NCI-H460 (cell line): Measurements from ENCODE around the gene OCA2. TPM values are rescaled to one million over a fixed set of nuclear protein-coding genes. Genes with fewer than 3 reads are reported as not detected.

ENCODE experiments used
- DNase-seq: peaks from one replicate; pipeline ENCODE4 v3.0.0-alpha.2; 2016; ENCODE audit warnings: low read depth; ENCODE audit errors: extremely low read depth
- total RNA-seq: library from RNA; depleted of rRNA; stranded (reverse); fragments of >200 nt; shearing (Covaris generic); gene quantifications from 2 replicates; pipeline ENCODE4 v1.2.3, GENCODE V29; 2014

Gene OCA2
- total RNA-seq, 1 experiment from 2014 or later = 0.40 TPM

DNA sequence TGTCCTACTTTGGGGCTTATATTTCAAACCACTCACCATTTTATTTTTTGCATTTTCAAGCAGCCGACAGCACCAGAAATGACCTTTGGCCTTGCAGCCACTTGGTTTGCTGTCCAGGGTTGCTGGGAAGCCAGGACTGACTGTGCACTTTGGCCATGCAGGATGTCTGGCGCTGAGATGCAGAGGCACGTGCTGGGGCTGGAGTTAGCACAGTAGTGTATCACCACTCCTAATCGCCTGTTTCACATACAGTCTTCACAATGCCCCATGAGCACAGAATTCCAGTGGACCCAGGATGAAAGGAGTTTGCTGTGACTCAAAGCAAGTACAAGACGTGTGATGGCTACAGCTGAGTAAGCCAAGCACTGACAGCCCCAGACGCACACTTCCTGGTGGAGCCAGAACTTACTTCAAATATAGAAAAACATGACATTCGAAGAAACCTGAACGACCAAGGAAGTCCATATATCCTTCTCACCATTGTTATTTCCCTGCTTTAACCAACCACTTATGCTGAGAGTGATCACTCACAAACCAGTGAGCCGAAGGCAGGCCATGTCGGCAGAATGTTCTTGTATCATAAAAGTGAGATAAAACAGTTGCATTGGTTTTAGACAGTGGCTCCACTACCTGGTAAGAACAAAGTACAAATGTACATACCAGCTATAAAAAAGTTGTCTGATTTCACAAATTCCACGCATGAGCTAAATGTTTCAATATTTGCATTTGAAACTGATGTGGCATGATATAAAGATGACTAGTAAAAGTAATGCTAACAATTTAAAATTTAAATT is 16.0 kb downstream of the OCA2 start:
- DNase-seq = no peak

DNA sequence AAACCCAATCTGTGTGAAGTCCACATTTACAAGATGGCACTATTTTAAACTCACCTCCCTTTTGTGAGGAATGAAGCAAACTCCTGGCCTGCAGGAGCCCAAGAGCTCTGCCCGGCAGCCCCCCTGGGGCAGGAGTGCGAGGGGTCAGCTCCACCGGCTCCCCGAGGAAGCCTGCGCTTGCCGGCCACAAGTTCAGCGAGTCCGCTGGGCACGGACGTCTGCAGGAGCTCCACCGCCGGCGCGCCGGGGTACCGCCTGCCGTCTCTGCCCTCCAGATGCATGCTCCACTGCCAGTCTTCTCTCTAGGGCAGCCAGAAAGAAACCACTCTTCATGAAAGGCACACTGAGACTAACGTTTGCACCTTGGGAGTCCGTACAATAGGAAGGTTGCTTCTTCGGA is 17.5 kb downstream of the OCA2 start:
- no peak for DNase-seq

DNA sequence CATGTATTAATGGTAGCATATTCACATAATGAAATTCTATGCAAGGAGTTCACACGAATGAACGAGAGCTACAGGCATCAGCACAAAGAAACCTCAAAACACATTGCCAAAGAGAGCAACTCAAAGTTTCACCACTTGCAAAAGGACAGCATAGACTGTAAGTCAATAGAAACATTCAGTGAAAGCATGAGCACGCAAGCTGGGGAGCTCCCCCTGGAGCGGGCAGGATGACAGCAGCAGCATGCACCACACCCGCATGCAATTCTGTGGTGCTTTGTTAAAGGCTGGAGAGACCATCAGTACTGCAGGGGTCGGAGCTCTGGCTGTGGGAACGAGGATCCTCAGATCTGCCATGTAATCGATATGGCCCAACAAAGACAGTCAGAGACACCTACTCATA is 18.7 kb downstream of the OCA2 start:
- no peak for DNase-seq

DNA sequence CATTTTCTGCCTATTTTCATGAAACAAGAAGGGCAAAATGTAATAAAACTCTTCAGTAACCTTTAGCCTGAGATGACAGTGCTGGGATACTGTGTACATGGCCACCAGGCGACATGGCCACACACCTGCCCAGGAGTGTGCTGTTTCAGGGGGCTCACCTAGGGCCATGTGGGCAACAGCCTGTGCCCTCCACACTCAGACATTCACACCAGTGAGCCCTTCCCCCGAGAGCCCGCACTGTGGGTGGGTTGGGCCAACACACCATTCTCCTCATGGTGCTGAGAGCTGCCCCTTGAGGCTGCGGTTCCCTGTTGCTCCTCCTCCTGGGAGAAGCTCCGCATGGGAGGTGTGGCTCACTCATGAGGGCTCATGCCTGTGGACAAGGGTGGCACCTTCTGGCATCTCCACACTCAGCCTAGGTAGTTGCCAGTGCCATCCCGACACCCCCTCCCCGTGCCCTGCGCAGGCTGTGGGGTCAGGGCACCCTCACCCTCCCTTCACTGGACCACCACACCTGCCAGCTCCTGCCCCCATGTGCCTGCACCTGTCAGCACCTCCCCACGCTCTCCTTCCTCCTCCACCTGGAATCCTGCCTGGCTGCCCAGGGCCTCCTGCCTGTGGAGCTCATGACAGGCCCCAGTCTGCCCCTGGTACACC is 19.7 kb downstream of the OCA2 start:
- DNase-seq = no peak

DNA sequence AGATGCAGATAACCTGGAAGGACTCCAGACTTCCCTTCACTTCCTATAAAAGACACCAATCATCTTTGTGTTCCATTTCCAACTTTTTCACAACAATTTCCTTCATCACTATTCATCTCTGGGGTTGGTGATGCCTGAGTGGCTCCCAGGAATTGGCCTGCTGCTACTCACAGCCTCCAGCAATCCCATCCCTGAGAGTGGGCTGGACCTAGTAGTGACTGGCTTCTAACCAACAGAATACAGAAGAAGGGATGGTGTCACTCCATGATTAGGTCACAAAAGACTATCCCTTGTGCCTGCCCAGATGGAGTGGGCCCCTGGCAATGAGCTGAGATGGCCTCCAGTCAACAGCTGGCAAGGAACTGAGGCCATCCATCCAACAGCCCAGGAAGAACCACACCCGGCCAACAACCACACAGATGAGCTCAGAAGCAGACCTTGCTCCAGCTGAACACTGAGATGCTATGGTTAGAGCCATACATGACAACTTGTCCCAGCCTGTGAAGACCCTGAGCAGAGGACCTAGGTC is 20.9 kb downstream of the OCA2 start:
- no peak for DNase-seq

DNA sequence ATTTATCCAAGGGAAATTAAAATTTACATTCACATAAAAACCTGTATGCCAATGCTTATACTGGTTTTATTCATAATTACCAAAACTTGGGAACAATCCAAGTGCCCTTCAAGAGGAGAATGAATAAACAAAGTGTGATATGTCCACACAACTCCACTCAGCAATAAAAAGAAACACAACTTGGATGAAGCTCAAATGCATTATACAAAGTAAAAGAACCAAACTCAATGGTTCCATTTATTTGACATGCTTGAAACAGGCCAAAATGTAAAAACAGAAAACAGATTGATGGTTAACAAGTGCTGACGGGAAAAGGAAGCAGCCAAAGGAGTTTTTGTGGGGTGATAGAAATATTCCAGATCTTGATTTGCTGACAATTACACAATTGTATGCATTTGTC is 23.5 kb downstream of the OCA2 start:
- no peak for DNase-seq

DNA sequence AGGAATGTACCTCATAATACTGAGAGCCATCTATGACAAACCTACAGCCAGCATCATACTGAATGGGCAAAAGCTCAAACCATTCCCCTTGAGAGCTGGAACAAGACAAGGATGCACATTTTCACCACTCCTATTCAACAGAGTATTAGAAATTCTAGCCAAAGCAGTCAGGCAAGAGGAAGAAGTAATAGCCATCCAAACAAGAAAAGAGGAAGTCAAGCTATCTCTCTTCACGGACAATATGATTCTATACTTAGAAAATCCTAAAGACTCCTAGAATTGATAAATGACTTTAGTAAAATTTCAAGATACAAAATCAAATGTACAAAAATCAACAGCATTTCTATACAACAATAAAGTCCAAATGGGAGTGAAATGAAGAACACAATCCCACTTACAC is 30.2 kb downstream of the OCA2 start:
- no peak for DNase-seq

DNA sequence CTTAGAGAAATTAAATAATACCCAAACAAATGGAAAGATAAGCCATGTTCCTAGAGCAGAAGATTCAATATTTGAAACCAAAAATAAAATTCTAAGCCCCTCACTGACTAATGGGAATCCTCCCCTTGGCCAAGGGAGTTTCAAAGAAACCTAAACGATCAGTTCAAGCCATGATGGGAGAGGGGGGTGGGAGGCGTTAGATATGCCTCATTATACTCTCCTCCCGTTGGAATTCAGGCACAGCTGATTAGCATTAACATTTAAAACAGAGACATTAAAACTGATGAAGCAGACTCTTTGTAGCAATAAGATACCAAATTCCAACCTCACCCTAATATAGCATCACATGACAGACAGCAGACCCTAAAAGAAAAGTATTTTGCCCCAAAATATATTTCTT is 32.9 kb downstream of the OCA2 start:
- no peak for DNase-seq

DNA sequence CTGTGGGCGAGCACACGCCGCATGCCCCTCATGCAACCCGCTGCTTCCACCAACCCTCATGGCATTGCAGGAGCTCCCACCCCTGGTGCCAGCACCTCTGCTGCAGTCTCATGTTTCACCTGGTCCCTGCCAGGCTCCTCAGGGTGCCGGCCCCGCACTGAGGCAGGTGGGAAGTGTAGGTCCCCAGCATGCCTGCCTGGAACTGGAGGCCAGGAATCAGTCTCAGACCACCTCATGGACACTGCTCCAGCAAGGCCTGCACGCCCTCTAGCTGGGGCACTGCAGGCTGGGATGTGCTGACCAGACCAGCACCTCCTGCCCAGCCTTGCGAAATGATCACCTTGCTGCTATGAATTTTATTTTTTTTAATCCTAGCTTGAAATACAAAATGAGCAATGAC is 39.1 kb downstream of the OCA2 start:
- no peak for DNase-seq

DNA sequence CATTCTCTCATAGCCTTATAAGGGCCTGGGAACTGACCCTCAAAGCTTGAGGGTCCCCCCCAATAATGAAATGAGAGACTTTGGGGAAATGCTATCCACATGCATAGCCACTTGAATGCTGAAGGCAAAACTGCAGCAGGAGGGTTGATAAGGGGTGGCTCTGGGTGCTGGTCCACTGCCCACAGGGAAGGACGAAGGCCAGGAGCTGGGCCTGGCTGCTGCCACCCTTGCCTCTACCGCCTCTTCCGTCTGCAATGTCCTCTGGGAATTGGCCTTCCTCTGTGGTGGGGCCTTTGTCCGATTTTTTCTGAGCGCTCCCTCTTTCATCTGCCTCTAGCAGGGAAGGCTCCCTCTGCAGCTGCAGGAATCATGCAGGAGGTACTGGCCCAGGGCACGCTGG is 41.0 kb downstream of the OCA2 start:
- no peak for DNase-seq

DNA sequence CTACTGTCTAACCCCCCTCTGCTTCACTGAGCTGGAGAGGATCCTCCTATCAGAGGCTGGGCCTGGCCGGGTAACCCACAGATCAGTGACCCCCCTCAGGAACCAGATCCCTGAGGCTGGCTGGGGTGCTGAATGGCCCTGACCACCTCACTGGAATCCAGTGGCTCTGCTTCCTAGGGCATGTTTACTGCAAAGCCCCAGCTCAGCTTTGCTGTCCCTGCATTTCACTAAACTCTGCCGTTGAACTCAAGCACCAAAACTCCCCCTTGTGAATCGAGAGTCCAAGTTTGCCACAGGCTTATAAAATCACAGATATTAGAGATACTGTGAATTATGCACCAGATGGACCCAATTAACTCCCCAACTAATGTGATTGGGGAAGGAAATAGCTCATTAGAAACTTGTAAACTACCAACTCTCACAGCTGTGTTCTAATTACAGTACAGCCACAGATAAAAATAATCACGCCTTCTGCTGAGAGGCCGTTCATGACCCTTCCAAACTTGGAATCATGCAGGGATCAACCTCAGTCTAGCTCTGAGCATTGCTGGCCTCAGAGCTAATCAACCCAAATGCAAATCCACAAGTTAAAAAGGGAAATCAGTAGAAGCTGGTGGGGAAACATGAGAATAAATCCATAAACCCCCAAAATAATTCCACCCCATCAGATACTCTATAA is 47.0 kb downstream of the OCA2 start:
- DNase-seq = no peak

DNA sequence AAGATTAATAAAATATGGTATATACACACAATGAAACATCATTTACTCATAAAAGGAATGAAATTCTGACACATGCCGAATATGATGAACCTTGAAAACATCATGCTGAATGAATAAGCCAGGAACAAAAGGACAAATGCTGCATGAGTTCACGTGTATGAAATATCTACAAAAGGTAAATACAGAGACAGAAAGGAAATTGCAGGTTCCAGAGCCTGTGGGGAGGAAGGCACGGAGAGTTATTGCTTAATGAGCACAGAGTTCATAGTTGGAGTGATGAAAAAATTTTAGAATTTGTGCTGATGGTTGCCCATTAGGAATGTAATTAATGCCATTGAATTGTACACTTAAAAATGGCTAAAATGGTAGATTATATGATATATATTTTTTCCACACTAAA is 49.5 kb downstream of the OCA2 start:
- no peak for DNase-seq

DNA sequence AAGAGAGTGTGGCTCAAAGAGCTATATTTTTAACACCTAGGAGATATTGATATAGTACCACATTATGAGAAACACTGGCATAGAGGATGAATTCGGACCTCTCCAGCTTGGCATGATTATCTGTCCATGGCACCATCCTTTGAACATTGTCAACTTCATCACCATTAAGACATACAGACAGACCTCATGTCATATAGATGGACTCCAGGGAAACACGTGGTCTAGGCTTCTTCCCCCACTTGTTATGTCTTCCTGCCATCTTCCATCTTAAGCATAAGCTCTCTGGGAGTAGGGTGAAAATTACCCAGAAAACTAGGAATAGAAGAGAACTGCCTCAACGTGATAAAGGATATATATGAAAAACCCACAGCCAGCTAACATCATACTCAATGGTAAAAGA is 51.8 kb downstream of the OCA2 start:
- DNase-seq = no peak

DNA sequence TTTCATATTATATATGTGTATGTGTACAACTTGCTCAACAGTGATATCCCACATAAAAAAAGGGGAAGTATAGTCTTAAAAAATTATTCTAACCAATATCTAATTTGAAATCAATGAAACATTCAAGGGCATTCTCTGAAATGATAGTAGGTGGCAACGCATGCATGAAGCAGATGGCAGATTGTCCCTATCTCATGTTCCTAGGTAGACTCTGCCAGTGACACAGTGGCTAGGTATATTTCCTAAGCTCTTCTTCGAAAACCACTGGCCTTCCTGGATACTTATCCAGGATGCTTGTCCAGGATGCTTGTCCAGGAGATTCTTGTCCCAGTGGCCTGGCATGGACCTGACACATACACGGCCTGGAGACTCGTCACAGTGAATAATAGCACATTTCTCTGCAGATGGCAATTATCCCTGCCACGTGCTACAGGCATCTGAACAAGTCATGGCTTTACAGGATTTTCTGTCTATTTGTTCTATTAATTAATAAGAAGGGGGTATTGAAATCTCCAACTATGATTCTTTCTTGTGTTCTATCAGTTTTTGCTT is 54.9 kb downstream of the OCA2 start:
- no peak for DNase-seq

DNA sequence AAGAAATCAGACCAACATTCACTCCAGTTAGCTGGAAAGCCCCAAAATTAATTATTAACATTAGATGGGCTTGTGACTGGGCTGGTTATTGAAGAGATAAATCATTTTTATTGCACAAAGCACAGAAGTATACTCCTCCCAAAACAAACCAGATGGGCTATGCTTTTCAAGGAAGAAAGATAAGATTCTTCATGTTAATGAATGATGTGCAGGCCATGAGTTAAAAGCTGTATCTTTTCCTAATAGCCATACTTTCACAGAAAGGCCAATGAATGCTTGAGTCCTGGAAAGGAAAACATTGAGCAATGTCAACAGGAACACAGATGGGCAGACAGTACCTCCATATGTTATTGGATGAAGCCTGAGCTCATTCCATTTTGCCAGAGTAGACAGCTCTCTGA is 55.4 kb downstream of the OCA2 start:
- no peak for DNase-seq

DNA sequence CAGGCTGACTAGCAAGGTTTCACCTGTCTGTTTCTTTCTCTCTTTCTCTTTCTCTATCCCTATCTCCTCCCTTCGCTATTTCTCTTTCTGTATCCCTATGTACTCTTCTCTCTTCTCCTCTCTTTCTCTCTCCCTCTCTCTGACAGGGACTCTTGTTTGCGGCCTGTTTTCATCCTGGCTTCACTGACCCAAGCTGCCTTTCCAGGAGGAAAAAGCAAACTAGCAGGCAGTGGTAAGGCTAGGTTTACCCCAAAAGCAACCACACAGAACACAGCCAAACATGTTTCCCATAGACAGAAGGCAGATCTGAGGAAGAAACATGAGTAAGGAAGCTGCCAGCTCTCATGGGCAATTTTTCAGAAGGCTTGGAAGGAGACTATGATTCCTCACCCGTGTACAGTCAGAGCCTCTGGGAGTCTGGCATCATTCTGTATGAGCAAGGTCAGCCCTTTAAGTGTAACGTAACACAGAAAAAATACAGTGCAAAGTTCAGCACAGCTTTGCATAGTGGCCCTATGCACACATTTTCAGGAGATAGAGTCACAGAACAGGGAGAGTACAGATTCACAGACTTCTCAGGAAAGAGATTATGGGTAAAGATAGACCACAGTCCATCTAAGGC is 61.0 kb downstream of the OCA2 start:
- DNase-seq = no peak

DNA sequence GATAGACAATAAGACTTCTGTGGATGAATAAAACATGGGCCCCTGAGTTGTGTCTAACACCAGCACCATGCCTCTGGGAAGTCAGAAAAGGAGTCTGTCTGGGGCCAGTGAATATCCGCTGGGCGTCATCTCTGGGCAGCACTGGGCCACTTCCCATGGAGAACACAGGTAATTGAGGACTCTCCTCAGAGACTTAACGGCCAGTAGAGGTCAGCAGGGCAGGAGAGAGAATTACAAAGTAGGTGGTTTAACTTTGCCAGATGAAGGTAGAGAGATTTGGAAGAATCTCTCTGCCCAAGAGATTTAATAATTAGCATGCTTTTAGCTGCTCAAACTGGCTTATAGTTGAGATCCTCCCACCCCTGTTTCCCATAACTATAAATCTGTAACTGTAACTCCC is 65.7 kb downstream of the OCA2 start:
- DNase-seq = no peak

DNA sequence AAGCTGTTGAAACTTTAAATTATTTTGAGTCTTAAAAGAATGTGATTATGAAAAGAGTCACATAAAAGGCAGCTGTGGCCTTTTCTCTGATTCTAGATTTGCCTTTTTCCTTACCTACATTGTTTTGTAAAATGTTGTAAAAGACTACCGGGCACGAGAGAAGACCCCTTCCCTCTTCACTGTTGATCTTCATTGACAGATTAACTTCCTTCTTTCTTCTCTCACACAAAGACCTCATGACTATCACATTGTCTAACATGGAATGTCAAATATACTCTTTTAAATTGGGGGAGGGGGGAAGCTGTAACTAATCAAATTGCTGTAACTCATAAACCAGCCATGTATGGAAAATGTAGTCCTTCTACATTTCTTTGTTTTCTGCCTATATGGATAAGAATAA is 68.3 kb downstream of the OCA2 start:
- DNase-seq = no peak

DNA sequence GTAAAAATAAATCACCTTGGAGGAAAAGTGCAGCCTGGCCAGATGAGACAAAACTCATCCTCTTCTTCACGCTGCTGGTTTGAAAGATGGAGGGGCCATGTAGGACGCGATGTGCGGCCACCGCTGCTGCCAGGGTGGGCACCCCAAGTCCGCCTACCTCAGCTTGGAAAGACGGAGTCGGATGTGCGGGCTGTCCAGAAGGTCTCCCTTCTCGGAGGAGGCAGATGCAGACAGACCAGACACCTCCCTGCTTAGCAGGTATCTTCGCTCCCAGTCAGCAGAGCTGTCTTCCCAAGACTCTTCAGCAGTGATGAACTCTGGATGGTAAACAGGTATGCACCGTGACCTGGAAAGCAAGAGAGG is 71.4 kb downstream of the OCA2 start:
- no peak for DNase-seq

DNA sequence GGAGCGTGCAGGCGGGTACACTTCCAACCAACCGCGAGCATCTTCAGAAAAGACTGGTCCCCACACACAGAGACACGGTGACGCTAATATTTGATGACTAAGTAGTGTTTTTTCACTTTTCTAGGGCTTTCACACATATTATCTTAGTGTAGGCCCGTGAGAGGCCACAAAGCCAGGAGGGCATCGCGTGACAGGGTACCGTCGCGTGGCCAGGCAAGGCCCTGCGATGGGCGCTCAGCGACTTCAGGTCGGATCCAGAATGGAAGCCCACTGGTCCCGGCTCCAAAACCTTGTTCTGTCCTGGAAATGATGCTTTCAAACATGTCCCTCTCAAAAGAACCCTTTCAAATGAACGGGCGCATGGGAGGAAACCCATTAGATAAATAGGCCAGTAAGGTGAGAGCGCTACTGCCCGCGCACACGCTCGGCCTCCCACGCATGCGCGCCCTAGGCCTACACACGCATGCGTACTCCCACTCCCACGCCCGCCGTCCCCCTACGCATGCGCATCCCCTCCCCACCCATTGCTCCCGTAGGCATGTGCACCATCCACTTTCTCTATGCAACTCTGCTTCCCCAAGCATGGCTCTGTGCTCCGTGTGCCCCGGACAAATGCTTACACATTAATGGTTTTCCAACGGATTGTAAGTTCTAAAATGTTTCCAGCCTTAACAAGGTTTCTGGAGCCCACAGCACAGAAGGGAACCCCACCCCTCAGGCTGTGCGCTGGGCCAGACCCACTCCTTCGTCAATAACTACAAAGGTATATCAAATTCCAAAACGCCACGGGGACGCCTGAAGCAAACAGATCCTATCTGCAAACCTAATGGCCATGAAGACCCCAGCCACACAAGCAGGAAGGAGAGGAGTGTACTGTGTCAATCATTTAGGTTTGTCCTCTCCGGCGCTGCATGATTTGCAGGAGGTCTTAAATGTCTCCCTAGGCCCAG is 72.1 kb downstream of the OCA2 start:
- DNase-seq = no peak
